ENCODE measurements around the gene RNASEH2A. TPM values are rescaled to one million over a fixed set of nuclear protein-coding genes. Genes with fewer than 3 reads are reported as not detected.
A peak's percentile ranks its signal among the peaks of the same experiment; 100 is the strongest.

The RNASEH2A gene
- total and polyA plus RNA-seq, 2 of the 13 experiments (the other 11 are each of a cell fraction or from before 2014, with no cell fraction given) = 25.1 to 35.8 TPM

DNA sequence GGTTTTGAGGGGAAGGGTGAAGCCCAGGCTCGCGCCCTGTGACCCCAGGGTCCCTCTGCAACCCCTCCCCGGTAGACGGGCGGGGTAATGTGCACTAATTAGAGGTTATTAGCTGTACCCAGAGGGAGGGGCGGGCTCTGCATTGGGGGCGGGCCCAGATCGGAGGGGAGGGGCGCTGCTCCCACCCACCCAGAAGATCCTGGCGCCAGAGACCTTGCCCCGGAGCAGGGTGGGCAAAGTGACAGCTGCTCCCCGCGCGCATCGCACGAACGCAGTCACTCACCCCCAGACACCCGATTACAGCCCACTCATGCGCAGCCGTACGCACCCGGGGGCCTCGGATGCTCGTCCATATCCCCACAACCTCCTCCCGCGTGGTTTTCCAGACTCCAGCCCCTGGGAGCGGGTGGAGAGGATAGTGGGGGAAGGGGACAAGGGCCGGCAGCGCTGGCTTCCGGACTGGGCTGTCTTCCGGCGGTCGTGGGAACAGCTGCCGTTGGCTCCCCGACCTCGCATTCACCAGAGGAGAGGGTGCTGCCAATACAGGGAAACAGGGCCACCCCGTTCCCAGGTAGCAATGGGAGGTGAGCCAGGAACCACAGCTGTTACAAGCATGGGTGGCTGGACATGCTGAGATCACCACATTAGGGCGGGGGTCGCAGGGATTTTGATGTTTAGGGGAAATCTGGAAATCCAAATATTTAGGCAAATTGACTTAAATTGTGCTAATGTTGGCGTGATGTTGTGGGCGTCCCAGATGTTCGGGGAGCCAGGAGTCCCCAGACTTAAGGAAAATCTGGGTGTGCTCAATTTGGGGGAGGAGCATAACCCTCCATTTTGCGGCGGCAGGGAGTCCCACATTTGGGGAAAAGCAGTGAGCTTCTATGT lies 28.1 kb upstream of the RNASEH2A start:
- H3K79me2 ChIP-seq (ENCODE audit: insufficient read depth, low read length) = no peaks in the 10 kb centered on the region
- intact Hi-C loops (cut with micrococcal nuclease; ENCODE audit: unreplicated experiment) = loop anchor here (1.0 kb wide), 1 partner anchor 18 kb away; no protein-coding TSS in a partner anchor
- H3K9me3 ChIP-seq (ENCODE audit: low read length) = no peaks in the 10 kb centered on the region
- DNase-seq (ENCODE audit: low spot score) (no peak), ATAC-seq (peak; percentile 65), FAIRE-seq (no peak)
- in situ Hi-C loops (cut with HindIII; ENCODE audit: extremely low pct_ligation_motif_present, low pct_unique_long_range_greater_than_20kb) = no loop called here
- H3K4me2 ChIP-seq (ENCODE audit: low read depth, low read length) = peak overlapping the region; percentile 91
- POLR2A ChIA-PET = interaction anchor here (0.5 to 6.4 kb wide), 11 partner anchors 9 to 254 kb away, joined by 3 to 124 read pairs (median 5); partner anchors contain the start of genes JUNB, PRDX2 and THSD8
- WGBS (ENCODE audit: low lambda C conversion rate) = 3% methylated on average over 26 of the region's 44 CpGs
- H3K4me1 ChIP-seq (ENCODE audit: insufficient read depth, low read length) = peaks cover 50% of the 10 kb centered on the region
- H3K36me3 ChIP-seq (replicated peaks in 1 of 2; ENCODE audit: control insufficient read depth in 1 of 2, insufficient read depth in 2 of 2, low read length in 2 of 2) = no peaks in the 10 kb centered on the region
- H3K4me3 ChIP-seq (replicated peaks in 1 of 3; ENCODE audit: insufficient read depth in 1 of 3, low read depth in 2 of 3, low read length in 3 of 3) = peak overlapping the region; percentile 76 to 80 (median 79)
- H2AFZ ChIP-seq (ENCODE audit: low read length) = peak overlapping the region; percentile 55
- H3K9ac ChIP-seq (ENCODE audit: insufficient read depth, low read depth, low read length) = peak overlapping the region; percentile 53
- H3K27ac ChIP-seq (ENCODE audit: extremely low read length, insufficient read depth, low read length) = no peak overlapping the region
- CTCF ChIA-PET (ENCODE audit: low intra/inter-chr PET ratio, low total read pairs) = interaction anchor here (0.8 to 3.9 kb wide), 6 partner anchors 11 to 69 kb away, joined by 3 to 54 read pairs (median 4); no protein-coding TSS in a partner anchor
- H3K27me3 ChIP-seq (ENCODE audit: control insufficient read depth in 1 of 2, insufficient read depth in 2 of 2, low read length in 2 of 2) = no peaks in the 10 kb centered on the region; a peak in 1 of 5 replicates
- BruUV-seq (replicated peaks) = no TSS peak
- no peaks in the 10 kb centered on the region for H4K20me1 ChIP-seq (ENCODE audit: insufficient read depth, low read length)
- TF ChIP-seq LCORL (IDR thresholded peaks at IDR 0.05) (no peak), LCORL (CRISPR knock-in tag; IDR thresholded peaks at IDR 0.05) (peak; percentile 66; the same call in 1 of the 2 replicates), YY1 (IDR thresholded peaks at IDR 0.05; ENCODE audit: insufficient read depth, insufficient replicate concordance, low read depth, low read length) (peak; percentile 40), ZFP1 (CRISPR knock-in tag; IDR thresholded peaks at IDR 0.05) (no peak), SCMH1 (CRISPR knock-in tag; IDR thresholded peaks at IDR 0.05; ENCODE audit: borderline replicate concordance) (no peak), GLI4 (CRISPR knock-in tag; IDR thresholded peaks at IDR 0.05; ENCODE audit: borderline replicate concordance) (0 out of 2 replicates have a peak, but pooled peaks have one; percentile 7), ZFAT (CRISPR knock-in tag; conservative IDR thresholded peaks at IDR 0.05) (no peak), ZNF333 (CRISPR knock-in tag; IDR thresholded peaks at IDR 0.05; ENCODE audit: borderline replicate concordance) (0 out of 2 replicates have a peak, but pooled peaks have one; percentile 79), KDM2A (CRISPR knock-in tag; IDR thresholded peaks at IDR 0.05; ENCODE audit: borderline replicate concordance, low read depth) (peak; percentile 12; the same call in 1 of the 2 replicates), HOXA9 (CRISPR knock-in tag; IDR thresholded peaks at IDR 0.05; ENCODE audit: borderline replicate concordance) (no peak), ZNF292 (CRISPR knock-in tag; IDR thresholded peaks at IDR 0.05; ENCODE audit: borderline replicate concordance, low read depth) (no peak), ZNF335 (CRISPR knock-in tag; IDR thresholded peaks at IDR 0.05) (0 out of 2 replicates have a peak, but pooled peaks have one; percentile 17), ZNF484 (CRISPR knock-in tag; IDR thresholded peaks at IDR 0.05; ENCODE audit: borderline replicate concordance, low read depth) (no peak), ARNT2 (CRISPR knock-in tag; IDR thresholded peaks at IDR 0.05; ENCODE audit: low read depth) (0 out of 2 replicates have a peak, but pooled peaks have one; percentile 33), GATAD2A (CRISPR knock-in tag; IDR thresholded peaks at IDR 0.05) (peak; percentile 48), ZNF263 (CRISPR knock-in tag; IDR thresholded peaks at IDR 0.05) (no peak)
- TF ChIP-seq, protein P1, sequence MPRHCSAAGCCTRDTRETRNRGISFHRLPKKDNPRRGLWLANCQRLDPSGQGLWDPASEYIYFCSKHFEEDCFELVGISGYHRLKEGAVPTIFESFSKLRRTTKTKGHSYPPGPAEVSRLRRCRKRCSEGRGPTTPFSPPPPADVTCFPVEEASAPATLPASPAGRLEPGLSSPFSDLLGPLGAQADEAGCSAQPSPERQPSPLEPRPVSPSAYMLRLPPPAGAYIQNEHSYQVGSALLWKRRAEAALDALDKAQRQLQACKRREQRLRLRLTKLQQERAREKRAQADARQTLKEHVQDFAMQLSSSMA (CRISPR knock-in tag; IDR thresholded peaks at IDR 0.05) = peak; percentile 78
- TF ChIP-seq, protein P2, sequence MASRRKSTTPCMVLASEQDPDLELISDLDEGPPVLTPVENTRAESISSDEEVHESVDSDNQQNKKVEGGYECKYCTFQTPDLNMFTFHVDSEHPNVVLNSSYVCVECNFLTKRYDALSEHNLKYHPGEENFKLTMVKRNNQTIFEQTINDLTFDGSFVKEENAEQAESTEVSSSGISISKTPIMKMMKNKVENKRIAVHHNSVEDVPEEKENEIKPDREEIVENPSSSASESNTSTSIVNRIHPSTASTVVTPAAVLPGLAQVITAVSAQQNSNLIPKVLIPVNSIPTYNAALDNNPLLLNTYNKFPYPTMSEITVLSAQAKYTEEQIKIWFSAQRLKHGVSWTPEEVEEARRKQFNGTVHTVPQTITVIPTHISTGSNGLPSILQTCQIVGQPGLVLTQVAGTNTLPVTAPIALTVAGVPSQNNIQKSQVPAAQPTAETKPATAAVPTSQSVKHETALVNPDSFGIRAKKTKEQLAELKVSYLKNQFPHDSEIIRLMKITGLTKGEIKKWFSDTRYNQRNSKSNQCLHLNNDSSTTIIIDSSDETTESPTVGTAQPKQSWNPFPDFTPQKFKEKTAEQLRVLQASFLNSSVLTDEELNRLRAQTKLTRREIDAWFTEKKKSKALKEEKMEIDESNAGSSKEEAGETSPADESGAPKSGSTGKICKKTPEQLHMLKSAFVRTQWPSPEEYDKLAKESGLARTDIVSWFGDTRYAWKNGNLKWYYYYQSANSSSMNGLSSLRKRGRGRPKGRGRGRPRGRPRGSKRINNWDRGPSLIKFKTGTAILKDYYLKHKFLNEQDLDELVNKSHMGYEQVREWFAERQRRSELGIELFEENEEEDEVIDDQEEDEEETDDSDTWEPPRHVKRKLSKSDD (CRISPR knock-in tag; IDR thresholded peaks at IDR 0.05; ENCODE audit: low read depth) = no peak
